Fibroblast of villous mesenchyme (primary cell): ENCODE data around the gene KCNJ8. TPM values are rescaled to one million over a fixed set of nuclear protein-coding genes. Genes with fewer than 3 reads are reported as not detected.

Experiments used
- DNase-seq: peaks from one replicate; pipeline ENCODE4 v3.0.0-alpha.2; 2010; ENCODE audit warnings: low read depth
- H3K4me3 ChIP-seq: 2 replicates; pipeline ENCODE4 v1.5.1; 2011; ENCODE audit warnings: low read depth, mild to moderate bottlenecking, low read length
- total RNA-seq: library from RNA; depleted of rRNA; stranded (reverse); fragments of >200 nt; gene quantifications from 2 replicates; pipeline ENCODE4 v1.2.3, GENCODE V29; 2012
- TF ChIP-seq, protein P1 (sequence below): IDR thresholded peaks from 2 replicates; pipeline ENCODE4 v1.5.1; 2012; ENCODE audit warnings: low read depth, mild to moderate bottlenecking, low read length; ENCODE audit not compliant: insufficient read depth

The KCNJ8 gene
- total RNA-seq: 5.2 and 19.4 TPM in 2 replicates

DNA sequence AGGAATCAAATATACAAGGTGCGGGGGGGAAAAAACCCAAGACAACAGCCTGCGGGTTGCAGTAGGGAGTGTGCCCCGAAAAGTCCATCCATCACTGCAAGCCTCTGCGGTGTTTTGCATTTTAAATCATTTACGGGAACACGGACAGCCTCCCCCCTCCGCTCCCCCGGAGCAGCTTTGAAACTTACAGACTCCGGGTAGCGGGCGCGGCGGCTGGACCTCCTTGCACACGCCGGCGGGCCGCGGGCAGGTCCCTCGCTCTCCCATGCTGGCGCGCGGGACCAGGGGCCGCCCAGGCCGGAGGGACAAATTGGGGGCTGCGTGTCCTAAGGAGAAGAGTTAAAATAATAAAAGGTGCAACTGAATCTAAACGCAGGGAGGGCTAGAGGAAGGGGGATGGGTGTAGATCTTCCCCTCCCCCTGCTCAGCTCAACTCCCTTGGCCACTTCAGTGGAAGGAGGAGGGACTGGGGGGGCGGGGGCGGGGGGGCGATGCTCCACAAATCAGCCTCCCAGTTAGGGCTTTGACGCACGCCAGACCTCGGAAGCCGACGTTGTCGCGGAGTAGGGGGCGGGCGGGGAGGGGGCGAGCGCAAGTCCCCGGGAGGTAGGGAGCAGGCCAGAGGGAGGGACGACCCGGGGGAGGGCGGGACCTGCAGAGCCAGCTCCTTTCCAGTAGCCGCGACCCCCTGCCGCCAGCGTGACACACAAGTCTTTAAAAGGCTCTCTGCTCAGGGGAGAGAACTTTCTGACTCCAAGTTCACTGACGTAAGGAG, at the start of gene KCNJ8:
Gene KCNJ8, minus strand, starts transcription at position 349 of the 775 bp plus-strand sequence. CDS start 1,090 bp downstream, outside the sequence.
- peak within 1 kb of the TSS; percentile 46 for H3K4me3 ChIP-seq
- TF ChIP-seq, protein P1, sequence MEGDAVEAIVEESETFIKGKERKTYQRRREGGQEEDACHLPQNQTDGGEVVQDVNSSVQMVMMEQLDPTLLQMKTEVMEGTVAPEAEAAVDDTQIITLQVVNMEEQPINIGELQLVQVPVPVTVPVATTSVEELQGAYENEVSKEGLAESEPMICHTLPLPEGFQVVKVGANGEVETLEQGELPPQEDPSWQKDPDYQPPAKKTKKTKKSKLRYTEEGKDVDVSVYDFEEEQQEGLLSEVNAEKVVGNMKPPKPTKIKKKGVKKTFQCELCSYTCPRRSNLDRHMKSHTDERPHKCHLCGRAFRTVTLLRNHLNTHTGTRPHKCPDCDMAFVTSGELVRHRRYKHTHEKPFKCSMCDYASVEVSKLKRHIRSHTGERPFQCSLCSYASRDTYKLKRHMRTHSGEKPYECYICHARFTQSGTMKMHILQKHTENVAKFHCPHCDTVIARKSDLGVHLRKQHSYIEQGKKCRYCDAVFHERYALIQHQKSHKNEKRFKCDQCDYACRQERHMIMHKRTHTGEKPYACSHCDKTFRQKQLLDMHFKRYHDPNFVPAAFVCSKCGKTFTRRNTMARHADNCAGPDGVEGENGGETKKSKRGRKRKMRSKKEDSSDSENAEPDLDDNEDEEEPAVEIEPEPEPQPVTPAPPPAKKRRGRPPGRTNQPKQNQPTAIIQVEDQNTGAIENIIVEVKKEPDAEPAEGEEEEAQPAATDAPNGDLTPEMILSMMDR: no peak
- DNase-seq: peak; percentile 19

GRCh38 chr12:21823581-21823980, 49.1 kb upstream of the KCNJ8 start:
- DNase-seq: no peak
- no peak overlapping the region for H3K4me3 ChIP-seq
- TF ChIP-seq, protein P1: no peak

- no peak overlapping the region for H3K4me3 ChIP-seq
- DNase-seq: no peak
- TF ChIP-seq, protein P1: no peak
Measured at GRCh38 chr12:21819678-21820077, 45.2 kb upstream of the KCNJ8 start.

GRCh38 chr12:21819236-21819635, 44.7 kb upstream of the KCNJ8 start:
- H3K4me3 ChIP-seq: no peak overlapping the region
- peak; percentile 53 for DNase-seq
- TF ChIP-seq, protein P1: no peak

- TF ChIP-seq, protein P1: no peak
- peak; percentile 26 for DNase-seq
- no peak overlapping the region for H3K4me3 ChIP-seq
Measured at GRCh38 chr12:21818627-21819026, 44.1 kb upstream of the KCNJ8 start.

GRCh38 chr12:21815306-21816062, 41.0 kb upstream of the KCNJ8 start:
- H3K4me3 ChIP-seq: no peak overlapping the region
- DNase-seq: no peak
- TF ChIP-seq, protein P1: no peak
